Vagina (tissue), 2 donors: ENCODE measurements around the gene ACAN.

Experiments
- POLR2A ChIP-seq, 2 donors: fragments of 450-650 bp; IDR thresholded peaks; one replicate each; pipeline ENCODE4 v1.6.1; 2017; ENCODE audit warnings: antibody characterized with exemption in 2 of 2, mild to moderate bottlenecking in 2 of 2, moderate library complexity in 2 of 2
- POLR2AphosphoS5 ChIP-seq, 2 donors: sonication (generic); formaldehyde crosslinking; IDR thresholded peaks; one replicate each; pipeline ENCODE4 v1.9.0; 2017; ENCODE audit warnings: antibody characterized with exemption in 2 of 2, mild to moderate bottlenecking in 2 of 2, low read depth in 1 of 2; ENCODE audit not compliant: insufficient read depth in 1 of 2
- TF ChIP-seq, protein P1 (sequence below), 3 experiments: fragments of 450-650 bp in 2 of 3; fragments of 200-600 bp in 1 of 3; sonication (generic) in 1 of 3; IDR thresholded peaks; one replicate each; pipeline ENCODE4 v1.5.1; 2017 to 2019; ENCODE audit warnings: antibody characterized with exemption in 3 of 3, mild to moderate bottlenecking in 2 of 3, moderate library complexity in 2 of 3

DNA sequence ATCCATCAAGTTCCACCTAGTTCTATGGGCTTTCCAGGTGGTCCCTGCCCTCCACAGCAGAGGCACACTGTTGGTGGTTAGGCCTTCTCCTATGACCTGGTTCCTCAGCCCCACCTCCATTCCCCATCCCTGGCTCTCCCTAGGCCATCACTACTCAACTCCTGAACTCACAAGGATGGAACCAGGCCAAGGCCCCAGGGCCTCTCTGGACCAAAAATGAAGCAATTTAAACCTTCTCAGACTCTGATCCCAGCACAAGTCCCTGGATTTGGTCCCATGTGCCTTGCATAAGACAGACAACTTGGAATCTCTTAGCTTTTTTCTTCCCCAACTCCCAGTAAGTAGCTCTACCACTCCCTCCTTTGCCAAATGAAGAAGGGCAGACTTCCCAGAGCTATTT lies 14.4 kb upstream of the ACAN start:
- TF ChIP-seq, protein P1, sequence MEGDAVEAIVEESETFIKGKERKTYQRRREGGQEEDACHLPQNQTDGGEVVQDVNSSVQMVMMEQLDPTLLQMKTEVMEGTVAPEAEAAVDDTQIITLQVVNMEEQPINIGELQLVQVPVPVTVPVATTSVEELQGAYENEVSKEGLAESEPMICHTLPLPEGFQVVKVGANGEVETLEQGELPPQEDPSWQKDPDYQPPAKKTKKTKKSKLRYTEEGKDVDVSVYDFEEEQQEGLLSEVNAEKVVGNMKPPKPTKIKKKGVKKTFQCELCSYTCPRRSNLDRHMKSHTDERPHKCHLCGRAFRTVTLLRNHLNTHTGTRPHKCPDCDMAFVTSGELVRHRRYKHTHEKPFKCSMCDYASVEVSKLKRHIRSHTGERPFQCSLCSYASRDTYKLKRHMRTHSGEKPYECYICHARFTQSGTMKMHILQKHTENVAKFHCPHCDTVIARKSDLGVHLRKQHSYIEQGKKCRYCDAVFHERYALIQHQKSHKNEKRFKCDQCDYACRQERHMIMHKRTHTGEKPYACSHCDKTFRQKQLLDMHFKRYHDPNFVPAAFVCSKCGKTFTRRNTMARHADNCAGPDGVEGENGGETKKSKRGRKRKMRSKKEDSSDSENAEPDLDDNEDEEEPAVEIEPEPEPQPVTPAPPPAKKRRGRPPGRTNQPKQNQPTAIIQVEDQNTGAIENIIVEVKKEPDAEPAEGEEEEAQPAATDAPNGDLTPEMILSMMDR (IDR thresholded peaks at IDR 0.05), result no peak
- no peak for TF ChIP-seq POLR2AphosphoS5 (IDR thresholded peaks at IDR 0.05; ENCODE audit: insufficient read depth in 1 of 2, low read depth in 1 of 2)
- TF ChIP-seq POLR2A (IDR thresholded peaks at IDR 0.05), result no peak
